ENCODE data around the gene SLC39A11. TPM values are rescaled to one million over a fixed set of nuclear protein-coding genes. Genes with fewer than 3 reads are reported as not detected.

Gene SLC39A11
- polyA plus RNA-seq, 12 donors, result 7.7 to 12.9 (median 9.9) TPM; not detected in 1

DNA sequence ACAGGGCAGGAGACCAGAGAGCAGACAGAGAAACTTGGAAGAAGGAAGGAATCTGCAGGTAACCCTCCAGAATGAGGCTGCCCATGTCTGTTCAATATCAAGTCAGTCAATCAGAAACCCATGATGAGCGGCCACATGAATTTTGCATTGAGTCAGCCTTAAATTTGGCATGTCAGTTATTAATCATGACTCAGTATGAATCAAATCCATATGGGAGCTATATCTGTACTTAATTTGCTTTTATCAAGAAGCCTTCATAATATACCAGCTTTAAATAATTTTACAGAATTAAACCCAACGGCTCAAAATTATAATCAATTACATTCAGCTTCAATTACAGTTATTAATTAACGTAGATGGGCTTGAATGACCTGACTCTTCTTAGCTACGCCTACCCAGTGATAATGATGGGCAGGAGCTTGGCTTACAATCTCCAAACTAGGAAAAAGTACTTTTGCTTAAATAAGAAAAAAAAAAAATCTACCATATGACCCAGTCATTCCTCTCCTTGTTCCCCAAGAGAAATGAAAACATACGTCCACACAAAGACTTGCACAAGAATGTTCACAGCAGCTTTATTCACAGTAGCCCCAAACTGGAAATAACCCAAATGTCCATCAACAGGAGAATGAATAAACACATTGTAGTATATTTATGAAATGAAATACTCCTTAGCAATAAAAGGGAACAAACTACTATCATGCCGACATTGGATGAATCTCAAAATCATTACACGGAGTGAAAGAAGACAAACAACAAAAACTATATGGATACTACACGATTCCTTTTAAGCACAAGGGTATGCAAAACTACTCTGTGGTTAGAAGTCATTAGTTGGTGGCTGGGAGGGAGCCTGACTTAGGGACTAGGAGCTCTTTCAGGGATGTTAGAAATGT is 48.6 kb downstream of the SLC39A11 start:
- no peak for DNase-seq

DNA sequence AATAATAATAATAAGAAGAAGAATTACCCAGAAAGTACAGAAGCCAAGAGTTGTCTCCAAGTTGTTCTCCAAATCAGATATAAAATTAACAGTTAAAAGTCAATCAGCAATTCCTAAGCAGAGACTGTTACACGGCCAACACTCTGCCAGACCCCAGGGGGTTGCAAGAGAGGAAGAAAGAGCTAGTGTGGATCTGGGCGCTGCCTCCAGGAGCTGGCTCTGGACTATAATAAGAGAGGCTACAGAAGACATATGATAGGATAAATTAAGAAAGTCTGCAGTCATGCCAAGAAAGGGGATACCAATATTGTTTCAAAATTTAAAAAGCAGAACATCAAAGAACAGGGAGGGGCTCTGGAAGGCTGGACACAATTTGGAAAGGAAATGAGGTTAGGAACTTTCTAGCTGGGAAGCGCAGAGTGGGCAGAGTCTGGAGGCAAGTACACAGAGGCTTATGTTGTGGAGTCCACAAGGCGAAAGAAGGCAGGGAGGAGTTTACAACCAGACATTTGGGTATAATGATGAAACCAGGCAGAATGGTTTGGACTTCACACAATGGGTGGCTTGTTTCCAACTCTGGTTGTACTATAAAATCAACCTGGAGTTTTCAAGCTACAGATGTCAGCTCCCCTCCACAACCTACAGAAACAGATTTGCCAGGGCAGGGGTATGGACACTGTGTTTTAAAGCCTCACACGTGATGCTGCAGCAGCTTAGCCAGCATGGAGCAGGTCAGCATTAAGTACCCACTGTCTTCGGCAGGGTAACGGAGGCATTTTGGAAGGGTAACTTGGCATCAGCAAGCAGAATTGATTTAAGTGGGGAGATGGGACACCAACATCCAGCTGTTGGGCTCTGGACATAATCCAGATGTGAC is 49.4 kb downstream of the SLC39A11 start:
- DNase-seq, result peak; percentile 48

DNA sequence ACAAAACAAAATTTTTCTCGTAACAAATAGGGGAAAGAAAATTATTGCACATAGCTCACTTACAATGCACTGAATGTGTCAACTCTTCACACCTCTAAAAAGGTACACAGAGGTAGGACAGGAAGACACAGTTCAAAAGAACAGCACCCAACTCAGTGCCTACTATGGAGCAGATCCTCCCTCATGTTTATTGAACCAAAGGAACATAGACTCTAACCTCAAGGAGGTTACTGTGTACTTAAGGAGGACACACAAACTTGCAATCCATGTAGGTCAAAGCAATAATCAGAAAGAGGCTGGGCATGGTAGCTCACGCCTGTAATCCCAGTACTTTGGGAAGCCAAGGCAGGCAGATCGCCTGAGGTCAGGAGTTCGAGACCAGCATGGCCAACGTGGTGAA is 50.3 kb downstream of the SLC39A11 start:
- no peak for DNase-seq

DNA sequence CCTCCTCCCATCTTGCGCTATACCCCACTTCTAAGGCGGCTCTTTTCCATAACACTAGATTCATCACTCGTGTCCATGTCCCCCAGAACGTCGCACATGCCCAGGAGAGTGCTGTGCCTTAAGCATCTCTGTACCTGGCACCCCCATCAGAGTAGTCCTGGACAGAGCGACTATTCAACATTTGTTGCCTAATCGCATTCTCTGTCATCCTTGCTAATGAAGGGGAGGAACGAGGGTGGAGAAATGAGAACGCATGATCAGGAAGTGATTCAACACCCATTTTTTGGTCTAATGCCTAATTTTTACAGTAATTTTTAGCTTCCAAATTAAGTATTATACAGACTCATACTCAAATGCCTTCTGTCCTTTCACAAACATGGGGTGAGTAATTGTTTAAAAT is 53.2 kb downstream of the SLC39A11 start:
- DNase-seq, result no peak

DNA sequence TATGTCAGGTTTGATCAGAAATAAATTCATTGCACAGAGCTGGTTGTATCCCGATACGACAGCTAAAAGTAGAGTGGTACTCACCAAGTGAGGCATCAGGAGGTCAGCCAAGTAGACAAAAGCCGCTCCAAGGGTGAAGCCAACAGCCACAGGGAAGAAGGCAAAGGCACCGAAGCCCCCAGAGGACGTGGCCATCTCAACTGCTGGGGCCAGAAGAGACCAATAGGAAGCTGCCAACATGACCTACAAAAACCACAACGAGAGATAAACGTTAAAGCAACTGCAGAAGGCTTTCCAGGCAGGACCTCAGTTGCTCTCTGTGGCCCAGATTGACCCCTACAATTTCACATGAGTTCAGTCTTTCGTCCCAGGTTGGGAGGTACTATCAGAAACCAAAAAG is 61.0 kb downstream of the SLC39A11 start:
- DNase-seq, result no peak

DNA sequence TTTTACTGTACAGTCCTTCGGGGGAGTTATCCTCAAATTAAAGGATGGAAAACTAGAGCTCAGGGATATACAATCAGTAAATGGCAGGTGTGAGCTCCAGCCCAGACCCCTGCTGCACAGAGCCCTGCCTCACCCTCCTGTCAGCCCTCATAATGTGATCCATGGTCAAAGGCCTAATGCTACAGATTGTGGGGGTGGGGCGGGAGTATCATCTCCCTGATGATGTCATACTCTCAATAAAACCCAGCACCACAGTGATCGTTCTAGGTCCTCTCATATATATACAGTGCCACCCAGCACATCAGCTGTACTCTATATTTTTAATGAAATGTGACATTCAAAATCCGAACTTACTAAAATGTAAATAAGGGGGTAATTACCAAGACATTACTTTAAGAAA is 61.5 kb downstream of the SLC39A11 start:
- no peak for DNase-seq

DNA sequence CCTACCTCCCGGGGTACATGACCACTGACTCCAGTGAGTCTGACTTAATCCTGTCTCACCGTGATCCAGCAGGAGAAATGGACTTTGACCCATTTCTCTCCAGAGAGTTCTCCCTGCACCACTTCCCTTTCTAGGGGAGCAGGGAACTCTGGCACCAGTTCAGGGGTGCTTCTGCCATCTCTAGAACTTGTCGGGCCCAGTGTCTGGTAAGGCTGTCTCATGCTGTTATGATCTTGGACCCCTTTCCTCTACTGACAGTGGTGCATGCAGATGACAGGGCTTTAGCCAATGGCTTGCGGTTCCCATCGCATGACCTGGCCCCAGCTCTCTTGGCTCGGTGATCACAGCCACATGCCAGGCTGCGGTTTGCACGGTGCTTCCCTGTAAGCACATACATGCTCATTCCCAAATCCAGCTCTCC is 62.0 kb downstream of the SLC39A11 start:
- DNase-seq, result no peak

DNA sequence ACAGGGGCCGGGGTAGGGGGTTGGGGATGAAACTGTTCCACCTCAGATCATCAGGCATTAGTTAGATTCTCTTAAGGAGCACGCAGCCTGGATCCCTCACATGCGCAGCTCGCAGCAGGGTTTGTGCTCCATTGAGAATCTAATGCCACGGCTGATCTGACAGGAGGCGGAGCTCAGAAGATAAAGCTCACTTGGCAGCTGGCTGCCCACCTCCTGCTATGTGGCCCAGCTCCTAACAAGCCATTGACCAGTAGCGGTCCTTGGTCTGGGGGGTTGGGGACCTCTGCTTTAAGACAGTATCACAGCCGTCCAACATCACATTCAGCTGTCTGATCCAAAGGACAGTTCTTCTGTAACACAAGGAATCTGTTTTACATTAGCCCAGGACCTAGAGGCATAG is 62.5 kb downstream of the SLC39A11 start:
- DNase-seq, result no peak

DNA sequence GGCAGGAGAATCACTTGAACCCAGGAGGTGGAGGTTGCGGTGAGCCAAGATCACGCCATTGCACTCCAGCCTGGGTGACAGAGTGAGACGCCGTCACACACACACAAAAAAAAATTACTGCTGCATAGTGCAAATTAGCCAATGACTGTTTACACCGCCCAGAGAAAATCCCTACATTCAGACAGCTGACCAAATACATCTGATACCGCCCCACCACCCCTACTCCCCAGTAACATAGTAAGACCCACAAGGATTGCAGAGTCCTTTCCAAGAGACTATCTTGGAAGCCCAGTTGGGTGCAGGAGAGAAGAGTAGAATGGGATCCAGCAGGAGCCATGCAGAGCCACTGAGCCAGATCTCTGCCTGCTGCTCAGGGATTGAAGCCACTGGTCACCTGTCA is 63.5 kb downstream of the SLC39A11 start:
- no peak for DNase-seq

DNA sequence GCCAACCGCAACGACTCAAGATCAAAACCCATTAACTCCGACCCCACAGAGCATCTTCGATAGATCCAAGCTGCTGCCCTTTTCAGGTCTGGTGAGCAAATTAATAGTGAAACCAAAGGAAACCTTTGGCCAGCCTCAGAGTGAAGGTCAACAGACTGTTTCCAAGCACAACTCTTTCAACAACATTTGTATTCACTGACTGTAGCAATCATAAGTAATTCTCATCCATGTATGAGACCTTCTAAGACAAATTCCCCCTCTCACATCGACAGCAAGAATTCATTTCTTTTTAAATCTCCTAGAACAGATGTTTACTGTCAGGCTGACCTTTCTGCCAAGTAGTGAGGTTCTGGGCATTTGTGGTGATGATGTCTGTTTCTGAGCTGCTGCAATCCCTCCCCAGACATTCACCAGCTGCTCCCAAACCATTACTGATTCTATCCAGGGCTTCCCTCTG is 64.2 kb downstream of the SLC39A11 start:
- DNase-seq, result no peak

DNA sequence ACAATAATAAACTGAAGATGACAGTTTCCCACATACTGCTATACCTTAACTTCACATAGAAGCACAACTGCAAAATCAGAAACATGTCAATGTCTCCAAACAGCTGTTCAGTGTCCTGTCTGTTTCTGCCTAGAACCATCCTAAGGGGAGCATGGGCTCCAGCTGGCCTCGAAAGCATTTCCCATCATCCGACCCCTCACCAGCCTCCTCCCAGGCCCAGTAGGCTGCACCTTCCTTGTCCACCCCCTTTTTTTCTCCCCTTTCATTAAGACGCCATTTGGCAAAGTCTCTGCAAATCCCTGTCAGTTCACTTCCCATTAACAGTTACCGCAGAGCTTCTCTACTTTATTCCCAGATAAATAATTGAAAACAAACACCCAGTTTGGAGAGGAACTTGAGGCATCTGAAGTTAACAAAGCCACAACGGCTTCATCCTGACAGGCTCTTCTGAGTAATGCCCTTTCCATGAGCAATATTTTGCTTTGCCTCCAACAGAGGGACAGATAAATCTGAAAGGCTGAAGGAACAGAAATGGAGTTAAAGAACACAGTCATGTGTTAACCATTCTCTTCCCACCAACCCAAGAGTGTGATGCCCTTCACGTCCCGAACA is 65.3 kb downstream of the SLC39A11 start:
- no peak for DNase-seq

DNA sequence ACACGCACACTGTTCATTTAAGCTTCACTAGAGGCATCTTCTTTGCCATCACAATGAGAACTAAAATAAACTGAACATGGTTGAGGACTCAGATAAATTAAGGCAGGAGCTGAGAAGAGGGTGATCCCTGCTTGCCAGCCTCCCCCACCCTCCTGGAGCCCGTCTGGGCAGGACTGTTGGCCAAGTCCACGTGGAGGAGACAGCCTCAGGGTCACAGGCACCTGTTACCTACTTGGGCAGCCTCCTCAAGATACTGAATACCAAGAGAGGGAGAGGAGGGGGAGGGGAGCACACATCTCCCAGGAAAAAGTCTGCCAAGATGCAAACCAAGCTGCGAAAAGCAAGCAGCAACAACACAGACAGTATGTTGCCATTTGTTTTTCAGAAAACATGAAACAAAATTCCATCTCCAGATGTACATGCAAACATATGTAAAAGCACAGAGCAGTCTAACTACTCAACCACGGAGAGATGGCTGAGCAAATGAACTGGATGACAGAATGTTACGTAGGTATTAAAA is 67.4 kb downstream of the SLC39A11 start:
- no peak for DNase-seq

DNA sequence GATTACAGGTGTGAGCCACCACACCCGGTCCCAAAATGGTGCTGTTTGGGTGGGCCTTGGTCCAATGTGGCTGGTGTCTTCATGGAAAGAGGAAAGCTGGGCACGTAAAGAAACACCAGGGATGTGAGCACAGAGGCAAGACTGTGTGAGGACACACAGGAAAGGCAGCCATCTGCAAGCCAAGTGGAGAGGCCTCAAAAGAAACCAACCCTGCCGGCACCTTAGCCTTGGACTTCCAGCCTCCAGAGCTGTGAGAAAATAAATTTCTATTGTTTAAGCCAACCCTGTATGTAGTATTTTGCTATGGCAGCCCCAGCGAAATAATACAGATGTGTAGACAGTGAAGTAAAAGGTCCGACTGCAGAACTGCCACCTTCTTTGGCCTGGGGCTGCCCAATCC is 68.7 kb downstream of the SLC39A11 start:
- DNase-seq, result no peak

DNA sequence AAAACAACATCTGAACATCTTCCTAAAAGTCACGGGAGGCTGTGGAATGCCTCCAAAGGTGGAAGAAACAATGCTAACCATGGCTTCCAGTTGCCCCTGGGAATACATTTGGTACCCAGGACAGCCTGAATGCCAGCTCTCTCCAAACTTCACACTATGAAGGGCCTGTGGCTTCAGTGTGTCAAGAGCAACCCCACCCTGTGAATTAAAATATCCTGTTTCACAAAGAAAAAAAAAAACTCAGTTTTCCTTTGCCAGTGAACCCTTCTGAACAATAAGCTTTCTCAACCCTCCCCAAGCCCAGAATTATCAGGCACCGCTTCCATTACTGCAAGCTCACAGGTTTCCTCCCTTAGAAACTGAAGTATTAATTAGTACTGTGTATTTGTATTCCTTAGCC is 69.8 kb downstream of the SLC39A11 start:
- no peak for DNase-seq

DNA sequence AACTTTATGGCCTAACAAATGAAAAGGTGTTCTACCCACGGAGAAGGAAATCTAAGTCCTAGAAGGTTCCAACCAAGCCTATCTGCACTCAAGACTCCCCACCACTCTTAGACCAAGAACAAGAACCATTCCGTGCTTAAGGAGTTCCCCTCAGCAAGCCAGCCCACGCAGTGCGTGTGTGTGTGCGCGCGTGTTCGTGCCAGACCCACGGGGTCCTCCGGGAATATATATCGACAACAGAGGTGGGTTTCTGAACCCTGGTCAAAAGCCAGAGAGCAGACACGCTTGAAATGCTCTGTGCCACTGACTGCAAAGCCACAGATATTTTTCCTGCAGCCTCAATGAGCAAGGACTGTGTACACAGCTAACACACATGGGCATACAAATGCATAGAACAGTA is 70.7 kb downstream of the SLC39A11 start:
- no peak for DNase-seq

DNA sequence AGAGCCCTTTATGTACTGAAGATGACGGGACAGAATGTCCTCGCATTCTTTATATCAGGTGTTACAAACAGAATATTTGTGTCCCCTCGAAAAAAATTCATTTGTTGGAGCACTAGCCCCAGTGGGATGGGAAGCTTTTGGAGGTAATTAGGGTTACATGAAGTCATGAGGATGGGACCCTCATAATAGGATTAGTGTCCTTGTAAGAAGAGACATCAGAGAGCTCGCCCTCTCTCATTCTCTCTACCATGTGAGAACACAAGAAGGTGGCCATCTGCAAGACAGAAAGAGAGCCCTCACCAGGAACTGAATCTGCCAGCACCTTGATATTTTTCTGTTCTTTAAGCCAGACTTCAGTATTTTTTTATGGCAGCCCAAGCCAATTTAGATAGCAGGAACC is 72.4 kb downstream of the SLC39A11 start:
- no peak for DNase-seq

DNA sequence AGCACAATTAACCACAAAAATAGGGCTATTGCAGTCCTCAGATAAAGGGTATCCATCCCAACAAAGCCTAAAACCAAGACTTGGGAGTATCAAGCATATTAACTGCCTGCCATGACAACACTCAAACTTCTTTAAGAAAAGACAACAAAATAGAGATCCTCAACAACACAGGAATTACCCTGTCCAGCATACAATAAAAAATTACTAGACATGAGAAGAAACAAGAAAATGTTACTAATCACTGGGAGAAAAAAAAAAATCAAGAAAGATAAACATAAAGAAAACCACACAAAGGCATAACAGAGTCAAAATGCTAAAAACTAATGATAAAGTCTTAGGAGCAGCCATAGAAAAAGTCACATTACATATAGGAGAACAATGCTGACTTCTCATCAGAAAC is 73.9 kb downstream of the SLC39A11 start:
- no peak for DNase-seq

DNA sequence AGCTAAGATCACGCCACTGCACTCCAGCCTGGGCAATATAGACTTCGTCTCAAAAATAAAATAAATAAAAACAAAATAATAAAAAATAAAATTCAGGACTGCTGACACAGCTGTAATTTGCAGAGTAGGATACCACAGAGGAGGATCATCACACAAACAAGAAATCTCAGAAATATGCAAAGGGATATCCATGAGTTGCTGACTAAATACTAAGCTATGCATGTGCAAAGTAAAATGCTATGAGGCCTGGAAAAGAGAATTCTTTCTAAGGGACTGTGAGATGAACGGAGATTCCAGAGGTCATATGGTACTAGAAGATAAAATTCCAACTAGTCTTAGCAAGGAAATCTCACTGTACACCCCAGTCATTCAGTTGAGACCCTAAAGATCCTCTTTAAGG is 74.8 kb downstream of the SLC39A11 start:
- no peak for DNase-seq

DNA sequence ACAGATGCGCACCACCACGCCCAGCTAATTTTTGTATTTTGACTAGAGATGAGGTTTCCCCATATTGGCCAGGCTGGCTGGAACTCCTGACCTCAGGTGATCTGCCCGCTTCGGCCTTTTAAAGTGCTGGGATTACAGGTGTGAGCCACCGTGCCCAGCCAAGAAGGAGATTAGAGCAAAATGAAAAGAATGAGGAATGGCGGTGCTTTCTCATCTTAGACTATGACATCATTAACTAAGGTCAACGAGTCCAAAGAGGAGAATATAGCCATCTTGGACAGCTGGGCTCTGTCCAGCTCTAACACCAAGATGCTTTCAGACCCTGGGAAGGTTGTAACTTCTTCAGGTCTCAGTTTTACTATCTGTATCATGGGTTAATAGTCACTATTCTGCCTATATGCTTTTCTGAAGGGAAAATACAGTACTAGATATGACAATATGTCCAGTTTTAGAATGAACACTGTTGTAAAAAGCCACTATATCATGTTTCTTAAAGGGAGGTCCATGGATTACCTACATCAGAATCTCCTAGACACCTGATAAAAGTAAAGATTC is 76.7 kb downstream of the SLC39A11 start:
- no peak for DNase-seq

DNA sequence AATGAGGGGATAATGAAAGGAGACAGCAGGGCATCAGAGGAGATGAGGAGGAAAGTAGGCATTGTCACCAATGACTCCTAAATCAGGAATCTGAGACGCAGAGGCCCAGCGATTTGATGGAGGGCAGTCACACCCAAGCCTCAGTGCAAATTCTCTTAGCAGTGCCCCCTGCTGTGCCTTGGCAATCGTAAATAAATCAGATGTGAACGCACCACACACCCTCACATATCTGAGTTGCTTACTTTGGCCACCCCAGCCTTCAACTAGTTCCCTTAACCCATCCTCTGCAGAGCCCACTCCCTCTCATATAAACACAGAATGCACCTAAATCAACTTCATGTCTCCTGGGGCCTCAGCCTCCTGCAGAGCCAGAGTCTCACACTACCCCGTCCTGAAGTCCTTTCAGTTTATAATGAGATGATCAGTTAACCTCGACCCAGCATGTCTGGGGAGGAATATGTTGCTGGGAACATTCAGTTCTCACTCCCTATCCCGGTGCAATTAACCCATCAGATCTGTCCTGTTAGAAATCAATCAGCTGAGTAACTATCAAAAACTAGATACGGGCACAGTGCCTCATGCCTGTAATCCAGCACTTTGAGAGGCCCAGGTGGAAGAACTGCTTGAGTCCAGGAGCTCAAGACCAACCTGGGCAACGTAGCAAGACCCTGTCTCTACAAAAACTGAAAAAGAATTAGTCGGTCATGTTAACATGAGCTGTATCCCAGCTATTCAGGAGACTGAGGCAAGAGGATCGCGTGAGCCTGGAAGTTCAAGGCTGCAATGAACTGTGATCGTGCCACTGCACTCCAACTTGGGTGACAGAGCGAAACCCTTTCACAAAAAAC is 78.4 kb downstream of the SLC39A11 start:
- no peak for DNase-seq

DNA sequence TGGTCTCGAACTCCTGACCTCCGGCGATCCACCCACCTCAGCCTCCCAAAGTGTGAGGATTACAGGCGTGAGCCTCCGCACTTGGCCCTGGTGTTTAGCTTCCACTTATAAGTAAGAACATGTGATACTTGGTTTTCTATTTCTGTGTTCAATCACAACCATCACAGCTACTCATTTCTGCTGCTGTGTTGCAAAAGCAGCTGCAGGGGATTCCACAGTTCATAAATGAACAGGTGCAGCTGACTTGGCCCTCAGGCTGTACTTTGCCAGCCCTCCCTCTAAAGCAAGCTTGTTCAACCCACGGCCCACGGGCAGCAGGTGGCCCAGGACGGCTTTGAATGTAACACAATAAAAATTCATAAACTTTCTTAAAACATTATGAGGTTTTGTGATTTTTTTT is 79.2 kb downstream of the SLC39A11 start:
- no peak for DNase-seq

Data from muscle of arm (tissue), 12 donors.